ENCODE results near the gene TRABD2B. TPM values are rescaled to one million over a fixed set of nuclear protein-coding genes. Genes with fewer than 3 reads are reported as not detected.

Gene TRABD2B
- total RNA-seq, 2 experiments from 2014 or later: not detected

GRCh38 chr1:47936916-47937551 is 60.2 kb downstream of the TRABD2B start:
- no peaks in the 10 kb centered on the region for H3K4me1 Mint-ChIP-seq (ENCODE audit: low read depth)
- ATAC-seq (no peak), DNase-seq (no peak)
- H3K4me3 Mint-ChIP-seq: no peak overlapping the region
- no peaks in the 10 kb centered on the region for H3K36me3 Mint-ChIP-seq (ENCODE audit: low read depth)
- peaks cover 3% of the 10 kb centered on the region for H3K27me3 Mint-ChIP-seq (ENCODE audit: low read depth)
- no peaks in the 10 kb centered on the region for H3K9me3 Mint-ChIP-seq (ENCODE audit: insufficient read depth)
- no peak overlapping the region for H3K27ac Mint-ChIP-seq
- CTCF ChIA-PET: no interaction called here
- POLR2A ChIA-PET: no interaction called here

GRCh38 chr1:47935856-47936255 is 61.3 kb downstream of the TRABD2B start:
- ChIA-PET CTCF (no interaction called here), POLR2A (no interaction called here)
- Mint-ChIP-seq H3K36me3 (ENCODE audit: low read depth) (no peaks in the 10 kb centered on the region), H3K4me3 (no peak overlapping the region), H3K9me3 (ENCODE audit: insufficient read depth) (no peaks in the 10 kb centered on the region), H3K4me1 (ENCODE audit: low read depth) (no peaks in the 10 kb centered on the region), H3K27ac (no peak overlapping the region), H3K27me3 (ENCODE audit: low read depth) (peaks cover 3% of the 10 kb centered on the region)
- DNase-seq: no peak
- ATAC-seq: no peak

- POLR2A ChIA-PET: no interaction called here
- DNase-seq (no peak), ATAC-seq (no peak)
- Mint-ChIP-seq H3K4me1 (ENCODE audit: low read depth) (no peaks in the 10 kb centered on the region), H3K36me3 (ENCODE audit: low read depth) (no peaks in the 10 kb centered on the region), H3K27me3 (ENCODE audit: low read depth) (peaks cover 3% of the 10 kb centered on the region), H3K27ac (no peak overlapping the region), H3K9me3 (ENCODE audit: insufficient read depth) (no peaks in the 10 kb centered on the region), H3K4me3 (no peak overlapping the region)
- CTCF ChIA-PET: no interaction called here
These were observed 62.0 kb downstream of the TRABD2B start for GRCh38 chr1:47935163-47935562.

DNA sequence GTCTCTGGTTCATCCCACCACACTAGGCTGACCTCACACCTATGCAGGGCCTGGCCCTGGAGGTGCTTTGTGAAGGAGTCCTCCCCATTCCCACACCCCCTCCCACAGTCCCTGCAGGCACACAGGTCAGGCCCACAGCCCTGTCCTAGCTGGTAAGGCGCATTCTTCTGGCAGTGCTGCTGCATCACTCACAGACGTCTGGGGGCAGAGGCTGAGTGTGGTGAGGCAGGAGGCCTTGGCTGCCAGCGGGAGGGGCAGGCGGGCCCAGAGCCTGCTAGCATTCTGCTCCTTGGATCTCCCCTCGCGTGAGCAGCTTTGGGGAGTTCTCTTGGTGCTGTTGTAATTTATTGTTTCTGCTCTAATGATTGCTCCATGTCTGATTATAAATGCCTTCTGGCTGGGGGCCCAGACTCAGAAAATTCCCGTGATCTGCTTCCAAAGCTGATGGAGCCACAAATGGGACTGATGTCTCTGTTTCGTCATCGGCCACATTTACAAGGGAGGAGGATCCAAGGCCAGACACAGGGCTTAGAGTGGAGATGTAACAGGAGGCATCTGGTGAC is 62.9 kb downstream of the TRABD2B start:
- ChIA-PET POLR2A (no interaction called here), CTCF (no interaction called here)
- ATAC-seq (no peak), DNase-seq (no peak)
- Mint-ChIP-seq H3K4me3 (no peak overlapping the region), H3K4me1 (ENCODE audit: low read depth) (no peaks in the 10 kb centered on the region), H3K9me3 (ENCODE audit: insufficient read depth) (no peaks in the 10 kb centered on the region), H3K27ac (no peak overlapping the region), H3K27me3 (ENCODE audit: low read depth) (peaks cover 3% of the 10 kb centered on the region), H3K36me3 (ENCODE audit: low read depth) (no peaks in the 10 kb centered on the region)

DNA sequence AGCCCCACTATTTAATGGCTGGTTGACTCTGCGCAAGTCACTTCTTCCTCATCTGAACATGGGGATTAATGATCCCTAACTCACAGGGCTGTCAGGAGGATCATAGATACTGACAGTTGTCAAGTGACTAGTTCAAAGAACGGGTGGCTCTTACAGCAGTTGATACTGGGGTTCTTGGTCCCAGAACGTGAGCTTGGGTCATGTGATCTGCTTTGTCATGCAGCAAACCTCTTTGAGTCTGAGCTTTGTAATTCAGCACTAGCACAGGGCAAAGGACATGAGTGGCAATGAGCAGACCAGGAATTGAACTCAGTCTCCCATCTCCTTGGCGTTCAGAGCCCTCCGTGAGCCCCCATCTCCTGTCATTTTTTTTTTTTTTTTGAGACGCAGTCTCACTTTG is 64.4 kb downstream of the TRABD2B start:
- Mint-ChIP-seq H3K4me3 (no peak overlapping the region), H3K27ac (no peak overlapping the region), H3K36me3 (ENCODE audit: low read depth) (no peaks in the 10 kb centered on the region), H3K27me3 (ENCODE audit: low read depth) (peaks cover 3% of the 10 kb centered on the region), H3K9me3 (ENCODE audit: insufficient read depth) (no peaks in the 10 kb centered on the region), H3K4me1 (ENCODE audit: low read depth) (no peaks in the 10 kb centered on the region)
- CTCF ChIA-PET: no interaction called here
- POLR2A ChIA-PET: no interaction called here
- no peak for DNase-seq
- ATAC-seq: no peak

DNA sequence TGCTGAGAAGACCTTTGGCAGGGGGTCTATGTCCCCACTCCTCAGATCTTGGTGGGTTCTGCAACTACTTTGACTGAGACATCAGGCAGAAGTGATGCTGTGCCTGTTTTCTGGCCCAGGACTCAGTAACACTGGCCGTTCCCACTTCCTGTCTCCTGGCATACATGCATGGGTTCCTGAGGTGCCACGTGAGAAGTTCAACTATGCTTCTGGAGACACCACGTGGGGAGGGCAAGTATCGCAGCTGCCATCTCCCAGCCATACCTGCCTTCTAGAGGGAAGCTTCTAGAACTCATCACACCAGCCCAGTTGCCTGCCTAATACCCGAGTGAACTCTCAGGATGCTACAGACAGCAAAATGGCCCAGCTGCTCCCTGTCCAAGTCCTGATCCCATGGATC is 65.8 kb downstream of the TRABD2B start:
- H3K36me3 Mint-ChIP-seq (ENCODE audit: low read depth): no peaks in the 10 kb centered on the region
- H3K27ac Mint-ChIP-seq: no peak overlapping the region
- ATAC-seq: no peak
- H3K4me1 Mint-ChIP-seq (ENCODE audit: low read depth): no peaks in the 10 kb centered on the region
- CTCF ChIA-PET: no interaction called here
- no peaks in the 10 kb centered on the region for H3K9me3 Mint-ChIP-seq (ENCODE audit: insufficient read depth)
- H3K4me3 Mint-ChIP-seq: no peak overlapping the region
- DNase-seq: no peak
- POLR2A ChIA-PET: no interaction called here
- H3K27me3 Mint-ChIP-seq (ENCODE audit: low read depth): peaks cover 3% of the 10 kb centered on the region

DNA sequence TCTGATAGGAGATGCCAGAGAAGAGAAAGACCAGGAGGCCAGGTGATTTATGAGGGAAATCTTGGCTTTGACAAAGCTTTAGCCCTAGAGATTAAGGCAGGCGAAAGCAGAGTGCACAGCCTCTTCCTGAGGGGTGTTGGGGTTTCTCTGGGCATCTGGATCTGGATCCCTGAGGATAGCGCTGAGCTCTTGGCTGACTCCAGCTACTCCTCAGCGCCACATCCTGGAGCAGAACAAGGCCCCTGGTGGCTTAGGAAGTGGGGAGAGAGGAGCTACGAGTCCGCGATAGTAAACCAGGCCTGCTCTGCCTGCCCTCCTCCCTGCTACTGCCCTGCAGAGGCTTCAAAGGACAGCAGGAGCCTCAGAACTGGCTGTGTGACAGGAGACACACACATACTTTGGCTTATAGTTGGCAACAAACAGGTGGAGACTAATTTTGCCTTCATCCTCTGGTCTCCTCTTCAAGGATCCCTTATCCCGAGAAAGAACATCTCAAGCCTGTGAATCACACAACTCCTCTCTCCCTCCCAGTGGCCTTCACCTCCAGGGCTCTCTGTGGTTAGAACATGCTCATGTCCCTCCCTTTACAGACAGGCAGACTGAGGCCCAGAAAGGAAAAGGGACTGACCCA is 66.9 kb downstream of the TRABD2B start:
- ATAC-seq: no peak
- Mint-ChIP-seq H3K4me3 (no peak overlapping the region), H3K9me3 (ENCODE audit: insufficient read depth) (no peaks in the 10 kb centered on the region), H3K27me3 (ENCODE audit: low read depth) (peaks cover 4% of the 10 kb centered on the region), H3K4me1 (ENCODE audit: low read depth) (no peaks in the 10 kb centered on the region), H3K36me3 (ENCODE audit: low read depth) (no peaks in the 10 kb centered on the region), H3K27ac (no peak overlapping the region)
- no peak for DNase-seq
- CTCF ChIA-PET: no interaction called here
- POLR2A ChIA-PET: no interaction called here

DNA sequence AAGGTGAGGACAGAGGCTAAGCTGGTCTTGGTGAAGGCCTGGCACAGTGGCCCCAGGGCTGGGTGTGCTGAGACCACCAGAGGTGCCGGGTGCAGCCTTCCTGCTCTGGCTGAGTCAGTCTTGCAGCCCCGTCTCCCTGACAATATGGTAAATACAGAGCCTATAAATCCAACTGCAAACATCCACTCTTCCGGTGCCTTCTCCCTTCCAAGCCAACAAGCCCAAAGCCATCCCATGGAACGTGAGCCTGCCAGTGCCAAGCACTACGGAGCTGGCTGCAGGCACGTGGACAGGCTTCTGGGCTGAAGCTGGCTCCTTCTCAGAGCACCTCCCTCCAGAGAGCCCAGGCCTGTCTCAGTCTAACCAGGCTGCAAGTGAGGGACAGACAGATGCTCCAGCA is 70.0 kb downstream of the TRABD2B start:
- H3K27me3 Mint-ChIP-seq (ENCODE audit: low read depth): peaks cover 24% of the 10 kb centered on the region
- no peaks in the 10 kb centered on the region for H3K36me3 Mint-ChIP-seq (ENCODE audit: low read depth)
- no peak for ATAC-seq
- H3K4me1 Mint-ChIP-seq (ENCODE audit: low read depth): no peaks in the 10 kb centered on the region
- ChIA-PET POLR2A (no interaction called here), CTCF (no interaction called here)
- no peaks in the 10 kb centered on the region for H3K9me3 Mint-ChIP-seq (ENCODE audit: insufficient read depth)
- H3K4me3 Mint-ChIP-seq: no peak overlapping the region
- DNase-seq: no peak
- H3K27ac Mint-ChIP-seq: no peak overlapping the region

DNA sequence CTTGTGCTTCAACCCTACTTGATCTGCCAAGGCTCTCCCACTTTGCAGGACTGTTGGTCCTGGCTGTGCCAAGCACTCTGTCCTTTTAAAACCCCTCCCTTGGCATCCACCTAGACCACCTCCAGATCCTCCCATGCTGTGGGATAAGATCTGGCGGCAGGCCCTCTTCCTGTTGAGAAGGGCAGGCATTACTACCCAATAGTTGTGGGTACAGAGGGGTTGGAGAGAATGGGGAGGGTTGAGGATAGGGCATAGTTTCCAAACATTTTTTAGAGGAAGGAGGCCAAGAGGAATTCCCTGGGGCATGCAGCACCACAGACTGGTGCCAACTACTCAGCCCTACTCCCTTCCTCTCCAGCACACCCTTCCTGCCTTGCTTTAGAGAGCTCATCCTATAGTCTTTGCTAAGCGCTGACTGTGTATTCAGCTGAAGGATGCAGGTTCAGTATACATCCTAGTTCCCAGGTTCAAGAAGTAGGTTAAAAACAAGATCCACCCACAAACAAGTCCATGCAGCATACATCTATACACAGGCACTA is 70.7 kb downstream of the TRABD2B start:
- Mint-ChIP-seq H3K4me1 (ENCODE audit: low read depth) (no peaks in the 10 kb centered on the region), H3K27ac (no peak overlapping the region), H3K36me3 (ENCODE audit: low read depth) (no peaks in the 10 kb centered on the region), H3K9me3 (ENCODE audit: insufficient read depth) (no peaks in the 10 kb centered on the region), H3K27me3 (ENCODE audit: low read depth) (peaks cover 23% of the 10 kb centered on the region), H3K4me3 (no peak overlapping the region)
- CTCF ChIA-PET: no interaction called here
- POLR2A ChIA-PET: no interaction called here
- DNase-seq (no peak), ATAC-seq (no peak)

DNA sequence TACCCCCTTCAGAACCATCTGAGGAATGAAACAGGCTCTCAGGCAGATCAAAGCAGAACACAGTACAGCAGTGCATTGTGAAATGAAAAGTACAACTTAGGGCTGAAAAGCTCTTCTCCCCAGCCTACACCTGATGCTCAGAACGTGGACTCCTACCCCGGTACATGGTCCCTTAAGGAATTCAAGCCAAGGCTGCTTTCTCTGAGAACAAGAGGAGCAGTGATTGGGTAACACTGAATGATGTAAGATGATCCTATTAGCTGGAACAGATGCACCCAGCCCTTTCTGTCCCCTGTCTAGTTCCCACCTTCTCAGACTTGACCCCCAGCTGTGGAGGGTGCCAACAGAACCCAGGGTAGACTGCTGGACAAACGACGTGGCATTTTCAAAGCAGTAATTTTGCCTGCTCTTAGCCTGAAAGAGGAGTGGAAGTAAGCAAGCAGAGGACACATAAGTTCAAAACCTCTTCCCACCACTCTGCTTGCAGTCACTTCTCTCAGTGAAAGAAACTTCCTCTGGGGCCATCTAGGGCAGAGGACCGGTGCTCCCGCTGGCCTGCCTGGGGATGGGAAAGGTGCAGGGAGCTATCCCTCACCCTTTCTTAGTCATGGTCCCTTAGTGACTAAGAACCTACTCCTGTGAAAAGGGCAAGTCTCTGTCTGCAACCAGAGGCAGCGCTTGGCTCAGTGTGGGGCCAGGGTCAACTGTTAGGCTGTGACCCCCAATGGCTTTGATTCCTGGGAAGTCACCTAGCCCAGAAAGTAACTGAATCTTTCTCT is 72.7 kb downstream of the TRABD2B start:
- no peak overlapping the region for H3K4me3 Mint-ChIP-seq
- no peak overlapping the region for H3K27ac Mint-ChIP-seq
- no peak for ATAC-seq
- H3K36me3 Mint-ChIP-seq (ENCODE audit: low read depth): no peaks in the 10 kb centered on the region
- ChIA-PET CTCF (no interaction called here), POLR2A (no interaction called here)
- H3K9me3 Mint-ChIP-seq (ENCODE audit: insufficient read depth): no peaks in the 10 kb centered on the region
- H3K4me1 Mint-ChIP-seq (ENCODE audit: low read depth): no peaks in the 10 kb centered on the region
- DNase-seq: no peak
- peaks cover 23% of the 10 kb centered on the region for H3K27me3 Mint-ChIP-seq (ENCODE audit: low read depth)

DNA sequence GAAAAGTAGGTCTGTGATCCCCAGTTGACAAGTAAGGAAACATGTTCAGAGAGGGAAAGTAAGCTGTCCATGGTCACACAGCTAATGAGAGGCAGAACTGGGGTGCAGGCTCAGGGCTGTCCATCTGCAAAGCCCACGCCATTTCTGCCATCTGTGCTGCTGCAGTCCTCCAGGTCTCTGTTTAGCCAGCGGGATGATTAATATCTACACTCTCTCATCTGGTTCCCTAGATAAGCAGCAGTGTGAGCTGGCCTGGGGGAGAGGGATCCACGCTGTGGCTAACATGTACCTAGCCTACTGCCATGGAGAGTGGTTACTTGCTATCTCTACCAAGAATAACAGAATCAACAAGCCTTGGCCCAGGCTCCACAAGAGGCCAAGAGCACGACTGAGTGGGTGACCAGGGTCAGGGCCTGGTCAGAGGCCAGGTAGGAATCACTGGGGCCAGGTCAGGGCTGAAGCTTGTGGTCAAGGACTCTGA is 75.2 kb downstream of the TRABD2B start:
- ChIA-PET POLR2A (no interaction called here), CTCF (no interaction called here)
- H3K27ac Mint-ChIP-seq: no peak overlapping the region
- no peak overlapping the region for H3K4me3 Mint-ChIP-seq
- ATAC-seq: no peak
- no peaks in the 10 kb centered on the region for H3K4me1 Mint-ChIP-seq (ENCODE audit: low read depth)
- peaks cover 23% of the 10 kb centered on the region for H3K27me3 Mint-ChIP-seq (ENCODE audit: low read depth)
- no peaks in the 10 kb centered on the region for H3K36me3 Mint-ChIP-seq (ENCODE audit: low read depth)
- H3K9me3 Mint-ChIP-seq (ENCODE audit: insufficient read depth): no peaks in the 10 kb centered on the region
- DNase-seq: no peak

GRCh38 chr1:47919113-47919833 is 77.9 kb downstream of the TRABD2B start:
- POLR2A ChIA-PET: no interaction called here
- Mint-ChIP-seq H3K27me3 (ENCODE audit: low read depth) (peaks cover 15% of the 10 kb centered on the region), H3K9me3 (ENCODE audit: insufficient read depth) (no peaks in the 10 kb centered on the region), H3K4me3 (no peak overlapping the region), H3K36me3 (ENCODE audit: low read depth) (no peaks in the 10 kb centered on the region), H3K27ac (no peak overlapping the region), H3K4me1 (ENCODE audit: low read depth) (no peaks in the 10 kb centered on the region)
- no peak for DNase-seq
- CTCF ChIA-PET: no interaction called here
- ATAC-seq: no peak
